Measurements from ENCODE around the gene ZNF746. TPM values are rescaled to one million over a fixed set of nuclear protein-coding genes. Genes with fewer than 3 reads are reported as not detected.

Gene ZNF746
- total and polyA plus RNA-seq, 2 of the 13 experiments (the other 11 are each of a cell fraction or from before 2014, with no cell fraction given), result 3.8 to 8.1 TPM

DNA sequence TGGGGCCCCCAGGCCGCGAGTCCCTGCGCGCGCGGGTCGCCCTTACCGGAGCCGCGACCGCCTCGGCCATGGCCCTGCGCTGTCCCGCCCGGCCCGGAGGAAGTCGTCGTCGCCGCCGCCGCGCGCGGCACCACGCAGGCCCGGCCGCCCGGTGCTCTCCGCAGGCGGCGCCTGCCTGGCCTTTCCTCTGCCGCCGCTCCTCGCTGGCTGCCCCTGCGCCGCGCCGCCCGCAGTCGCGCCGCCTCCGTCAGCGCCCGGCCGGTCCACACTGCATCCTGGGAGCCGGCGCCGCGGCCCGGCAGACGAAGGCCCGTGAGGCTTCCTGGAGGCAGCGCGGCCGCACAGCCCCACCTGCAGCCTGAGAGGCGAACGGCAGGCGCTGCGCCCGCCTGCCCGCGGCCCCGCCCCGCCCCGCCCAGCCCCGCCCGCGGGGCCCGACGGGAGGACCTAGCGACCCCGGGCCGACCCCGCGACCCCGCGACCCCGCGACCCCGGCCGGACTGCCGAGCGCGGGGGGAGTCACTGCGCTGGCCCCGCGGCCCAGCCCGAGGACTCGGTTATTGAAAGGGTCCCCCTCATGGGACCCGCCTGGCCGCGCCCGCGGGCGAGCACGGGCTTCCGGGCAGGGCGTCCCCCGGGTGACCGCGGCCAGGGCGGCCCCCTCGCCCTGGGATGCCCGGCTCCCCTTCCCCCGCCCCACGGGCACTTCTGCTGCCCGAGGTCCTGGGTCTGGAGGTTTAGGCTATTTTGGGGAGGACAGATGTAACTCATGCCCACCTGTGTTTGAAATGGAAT, at the start of gene ZNF746 (continued):
- TF ChIP-seq, protein P1, sequence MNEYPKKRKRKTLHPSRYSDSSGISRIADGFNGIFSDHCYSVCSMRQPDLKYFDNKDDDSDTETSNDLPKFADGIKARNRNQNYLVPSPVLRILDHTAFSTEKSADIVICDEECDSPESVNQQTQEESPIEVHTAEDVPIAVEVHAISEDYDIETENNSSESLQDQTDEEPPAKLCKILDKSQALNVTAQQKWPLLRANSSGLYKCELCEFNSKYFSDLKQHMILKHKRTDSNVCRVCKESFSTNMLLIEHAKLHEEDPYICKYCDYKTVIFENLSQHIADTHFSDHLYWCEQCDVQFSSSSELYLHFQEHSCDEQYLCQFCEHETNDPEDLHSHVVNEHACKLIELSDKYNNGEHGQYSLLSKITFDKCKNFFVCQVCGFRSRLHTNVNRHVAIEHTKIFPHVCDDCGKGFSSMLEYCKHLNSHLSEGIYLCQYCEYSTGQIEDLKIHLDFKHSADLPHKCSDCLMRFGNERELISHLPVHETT (CRISPR knock-in tag; conservative IDR thresholded peaks at IDR 0.05), result 0 out of 2 replicates have a peak, but pooled peaks have one; percentile 25
- TF ChIP-seq AGO2 (optimal IDR thresholded peaks at IDR 0.05; ENCODE audit: low read depth, low read length), result no peak
- TF ChIP-seq, protein P2, sequence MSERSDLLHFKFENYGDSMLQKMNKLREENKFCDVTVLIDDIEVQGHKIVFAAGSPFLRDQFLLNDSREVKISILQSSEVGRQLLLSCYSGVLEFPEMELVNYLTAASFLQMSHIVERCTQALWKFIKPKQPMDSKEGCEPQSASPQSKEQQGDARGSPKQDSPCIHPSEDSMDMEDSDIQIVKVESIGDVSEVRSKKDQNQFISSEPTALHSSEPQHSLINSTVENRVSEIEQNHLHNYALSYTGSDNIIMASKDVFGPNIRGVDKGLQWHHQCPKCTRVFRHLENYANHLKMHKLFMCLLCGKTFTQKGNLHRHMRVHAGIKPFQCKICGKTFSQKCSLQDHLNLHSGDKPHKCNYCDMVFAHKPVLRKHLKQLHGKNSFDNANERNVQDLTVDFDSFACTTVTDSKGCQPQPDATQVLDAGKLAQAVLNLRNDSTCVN (CRISPR knock-in tag; IDR thresholded peaks at IDR 0.05; ENCODE audit: borderline replicate concordance), result no peak
- TF ChIP-seq ZNF20 (CRISPR knock-in tag; IDR thresholded peaks at IDR 0.05), result no peak
- no peak for TF ChIP-seq HMG20B (CRISPR knock-in tag; conservative IDR thresholded peaks at IDR 0.05)
- TF ChIP-seq PHF20 (CRISPR knock-in tag; IDR thresholded peaks at IDR 0.05), result peak; percentile 33; the same call in 1 of the 2 replicates
- TF ChIP-seq, protein P3, sequence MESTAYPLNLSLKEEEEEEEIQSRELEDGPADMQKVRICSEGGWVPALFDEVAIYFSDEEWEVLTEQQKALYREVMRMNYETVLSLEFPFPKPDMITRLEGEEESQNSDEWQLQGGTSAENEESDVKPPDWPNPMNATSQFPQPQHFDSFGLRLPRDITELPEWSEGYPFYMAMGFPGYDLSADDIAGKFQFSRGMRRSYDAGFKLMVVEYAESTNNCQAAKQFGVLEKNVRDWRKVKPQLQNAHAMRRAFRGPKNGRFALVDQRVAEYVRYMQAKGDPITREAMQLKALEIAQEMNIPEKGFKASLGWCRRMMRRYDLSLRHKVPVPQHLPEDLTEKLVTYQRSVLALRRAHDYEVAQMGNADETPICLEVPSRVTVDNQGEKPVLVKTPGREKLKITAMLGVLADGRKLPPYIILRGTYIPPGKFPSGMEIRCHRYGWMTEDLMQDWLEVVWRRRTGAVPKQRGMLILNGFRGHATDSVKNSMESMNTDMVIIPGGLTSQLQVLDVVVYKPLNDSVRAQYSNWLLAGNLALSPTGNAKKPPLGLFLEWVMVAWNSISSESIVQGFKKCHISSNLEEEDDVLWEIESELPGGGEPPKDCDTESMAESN (CRISPR knock-in tag; conservative IDR thresholded peaks at IDR 0.05), result 0 out of 2 replicates have a peak, but pooled peaks have one; percentile 8
- no peak for TF ChIP-seq ZNF333 (CRISPR knock-in tag; IDR thresholded peaks at IDR 0.05; ENCODE audit: borderline replicate concordance)
- TF ChIP-seq PRPF4 (IDR thresholded peaks at IDR 0.05; ENCODE audit: low read depth, low read length, poor library complexity, severe bottlenecking), result no peak
- no peak for TF ChIP-seq MZF1 (CRISPR knock-in tag; IDR thresholded peaks at IDR 0.05; ENCODE audit: borderline replicate concordance)
- no peak for TF ChIP-seq NPAS2 (CRISPR knock-in tag; IDR thresholded peaks at IDR 0.05; ENCODE audit: borderline replicate concordance)
- TF ChIP-seq, protein P4, sequence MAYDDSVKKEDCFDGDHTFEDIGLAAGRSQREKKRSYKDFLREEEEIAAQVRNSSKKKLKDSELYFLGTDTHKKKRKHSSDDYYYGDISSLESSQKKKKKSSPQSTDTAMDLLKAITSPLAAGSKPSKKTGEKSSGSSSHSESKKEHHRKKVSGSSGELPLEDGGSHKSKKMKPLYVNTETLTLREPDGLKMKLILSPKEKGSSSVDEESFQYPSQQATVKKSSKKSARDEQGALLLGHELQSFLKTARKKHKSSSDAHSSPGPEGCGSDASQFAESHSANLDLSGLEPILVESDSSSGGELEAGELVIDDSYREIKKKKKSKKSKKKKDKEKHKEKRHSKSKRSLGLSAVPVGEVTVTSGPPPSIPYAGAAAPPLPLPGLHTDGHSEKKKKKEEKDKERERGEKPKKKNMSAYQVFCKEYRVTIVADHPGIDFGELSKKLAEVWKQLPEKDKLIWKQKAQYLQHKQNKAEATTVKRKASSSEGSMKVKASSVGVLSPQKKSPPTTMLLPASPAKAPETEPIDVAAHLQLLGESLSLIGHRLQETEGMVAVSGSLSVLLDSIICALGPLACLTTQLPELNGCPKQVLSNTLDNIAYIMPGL (CRISPR knock-in tag; IDR thresholded peaks at IDR 0.05; ENCODE audit: borderline replicate concordance in 1 of 2, low read depth in 1 of 2), result peak; percentile 76 to 82
- no peak for TF ChIP-seq DNMT3B (CRISPR knock-in tag; conservative IDR thresholded peaks at IDR 0.05)
- no peak for TF ChIP-seq ZNF367 (CRISPR knock-in tag; IDR thresholded peaks at IDR 0.05; ENCODE audit: borderline replicate concordance)
- no peak for TF ChIP-seq NR2F6 (IDR thresholded peaks at IDR 0.05)
- TF ChIP-seq NR2F6 (CRISPR knock-in tag; IDR thresholded peaks at IDR 0.05), result no peak; the same call in 1 of the 2 replicates
- TF ChIP-seq, protein P5, sequence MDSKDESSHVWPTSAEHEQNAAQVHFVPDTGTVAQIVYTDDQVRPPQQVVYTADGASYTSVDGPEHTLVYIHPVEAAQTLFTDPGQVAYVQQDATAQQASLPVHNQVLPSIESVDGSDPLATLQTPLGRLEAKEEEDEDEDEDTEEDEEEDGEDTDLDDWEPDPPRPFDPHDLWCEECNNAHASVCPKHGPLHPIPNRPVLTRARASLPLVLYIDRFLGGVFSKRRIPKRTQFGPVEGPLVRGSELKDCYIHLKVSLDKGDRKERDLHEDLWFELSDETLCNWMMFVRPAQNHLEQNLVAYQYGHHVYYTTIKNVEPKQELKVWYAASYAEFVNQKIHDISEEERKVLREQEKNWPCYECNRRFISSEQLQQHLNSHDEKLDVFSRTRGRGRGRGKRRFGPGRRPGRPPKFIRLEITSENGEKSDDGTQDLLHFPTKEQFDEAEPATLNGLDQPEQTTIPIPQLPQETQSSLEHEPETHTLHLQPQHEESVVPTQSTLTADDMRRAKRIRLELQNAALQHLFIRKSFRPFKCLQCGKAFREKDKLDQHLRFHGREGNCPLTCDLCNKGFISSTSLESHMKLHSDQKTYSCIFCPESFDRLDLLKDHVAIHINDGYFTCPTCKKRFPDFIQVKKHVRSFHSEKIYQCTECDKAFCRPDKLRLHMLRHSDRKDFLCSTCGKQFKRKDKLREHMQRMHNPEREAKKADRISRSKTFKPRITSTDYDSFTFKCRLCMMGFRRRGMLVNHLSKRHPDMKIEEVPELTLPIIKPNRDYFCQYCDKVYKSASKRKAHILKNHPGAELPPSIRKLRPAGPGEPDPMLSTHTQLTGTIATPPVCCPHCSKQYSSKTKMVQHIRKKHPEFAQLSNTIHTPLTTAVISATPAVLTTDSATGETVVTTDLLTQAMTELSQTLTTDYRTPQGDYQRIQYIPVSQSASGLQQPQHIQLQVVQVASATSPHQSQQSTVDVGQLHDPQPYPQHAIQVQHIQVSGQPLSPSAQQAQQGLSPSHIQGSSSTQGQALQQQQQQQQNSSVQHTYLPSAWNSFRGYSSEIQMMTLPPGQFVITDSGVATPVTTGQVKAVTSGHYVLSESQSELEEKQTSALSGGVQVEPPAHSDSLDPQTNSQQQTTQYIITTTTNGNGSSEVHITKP (CRISPR knock-in tag; IDR thresholded peaks at IDR 0.05; ENCODE audit: low read depth), result no peak
- no peak for TF ChIP-seq PAF1 (CRISPR knock-in tag; IDR thresholded peaks at IDR 0.05)
